Fibroblast of lung (primary cell): Measurements from ENCODE around the gene ERBB4. TPM values are rescaled to one million over a fixed set of nuclear protein-coding genes. Genes with fewer than 3 reads are reported as not detected.

Experiments used
- DNase-seq, 2 donors: peaks; one replicate each; pipeline versions ENCODE4 v3.0.0 to v3.0.0-alpha.2; 2010; ENCODE audit warnings: low read depth in 2 of 2
- H2AFZ ChIP-seq: 2 replicates; pipeline ENCODE4 v1.5.1; 2012; ENCODE audit warnings: low read length, control low read depth, inconsistent platforms
- H3K27ac ChIP-seq: 2 replicates; pipeline ENCODE4 v1.5.1; 2011; ENCODE audit warnings: low read length, control low read depth; ENCODE audit not compliant: insufficient read depth
- H3K27me3 ChIP-seq: 2 replicates; pipeline ENCODE4 v1.5.1; 2011; ENCODE audit warnings: mild to moderate bottlenecking, low read length; ENCODE audit not compliant: control insufficient read depth, insufficient read depth
- H3K36me3 ChIP-seq: 2 replicates; pipeline ENCODE4 v1.5.1; 2011; ENCODE audit warnings: low read length; ENCODE audit not compliant: control insufficient read depth, insufficient read depth
- H3K4me1 ChIP-seq: 2 replicates; pipeline ENCODE4 v1.5.1; 2011; ENCODE audit warnings: low read length; ENCODE audit not compliant: control insufficient read depth, insufficient read depth; ENCODE audit errors: extremely low read depth
- H3K4me2 ChIP-seq: 2 replicates; pipeline ENCODE4 v1.5.1; 2011; ENCODE audit warnings: low read length, control low read depth; ENCODE audit not compliant: insufficient read depth; ENCODE audit errors: extremely low read depth
- H3K4me3 ChIP-seq, 4 experiments: fragments of 200-600 bp in 1 of 4; sonication (generic) in 1 of 4; replicated peaks in 1 of 4; 2 replicates each; pipeline ENCODE4 v1.5.1; 2011 to 2016; ENCODE audit warnings: low read length in 4 of 4, low read depth in 3 of 4, mild to moderate bottlenecking in 3 of 4, control low read depth in 2 of 4, inconsistent platforms in 1 of 4, mixed read lengths in 1 of 4; ENCODE audit not compliant: insufficient read depth in 1 of 4; ENCODE audit errors: control extremely low read depth in 1 of 4
- H3K79me2 ChIP-seq: 2 replicates; pipeline ENCODE4 v1.5.1; 2012; ENCODE audit warnings: mild to moderate bottlenecking, low read length, inconsistent platforms; ENCODE audit not compliant: control insufficient read depth, insufficient read depth
- H3K9ac ChIP-seq: 2 replicates; pipeline ENCODE4 v1.5.1; 2011; ENCODE audit warnings: mild to moderate bottlenecking, low read length, control low read depth; ENCODE audit not compliant: insufficient read depth
- H3K9me3 ChIP-seq: 2 replicates; pipeline ENCODE4 v1.5.1; 2012; ENCODE audit warnings: low read depth, low read length; ENCODE audit not compliant: control insufficient read depth, insufficient read depth
- H4K20me1 ChIP-seq: 2 replicates; pipeline ENCODE4 v1.5.1; 2011; ENCODE audit warnings: low read length; ENCODE audit not compliant: control insufficient read depth, insufficient read depth; ENCODE audit errors: extremely low read depth
- EZH2 ChIP-seq: IDR thresholded peaks from 2 replicates; pipeline ENCODE4 v1.5.1; 2012; ENCODE audit warnings: low read length, control low read depth, mild to moderate bottlenecking; ENCODE audit errors: missing control alignments
- polyA plus RNA-seq, 2 donors: library from polyadenylated mRNA; depleted of rRNA in 1 of 2; stranded (reverse) in 1 of 2; unstranded in 1 of 2; fragments of >200 nt; gene quantifications; 2 replicates each; pipeline ENCODE4 v1.2.1, GENCODE V29; 2011 to 2012; ENCODE audit warnings: missing spikeins in 1 of 2
- total RNA-seq: library from RNA; depleted of rRNA; stranded (reverse); fragments of >200 nt; gene quantifications from 2 replicates; pipeline ENCODE4 v1.2.1, GENCODE V29; 2014
- TF ChIP-seq, protein P1 (sequence below), 2 donors: IDR thresholded peaks in 1 of 2; conservative IDR thresholded peaks in 1 of 2; 1 replicate in 1 of 2; 2 replicates in 1 of 2; pipeline ENCODE4 v1.5.1; 2011 to 2012; ENCODE audit warnings: low read length in 2 of 2, control low read depth in 1 of 2, inconsistent platforms in 1 of 2, low read depth in 1 of 2, mild to moderate bottlenecking in 1 of 2

Gene ERBB4
- total and polyA plus RNA-seq, 2 donors (not counting 1 experiment from before 2014, with no cell fraction given) = 0.08 to 0.17 TPM

DNA sequence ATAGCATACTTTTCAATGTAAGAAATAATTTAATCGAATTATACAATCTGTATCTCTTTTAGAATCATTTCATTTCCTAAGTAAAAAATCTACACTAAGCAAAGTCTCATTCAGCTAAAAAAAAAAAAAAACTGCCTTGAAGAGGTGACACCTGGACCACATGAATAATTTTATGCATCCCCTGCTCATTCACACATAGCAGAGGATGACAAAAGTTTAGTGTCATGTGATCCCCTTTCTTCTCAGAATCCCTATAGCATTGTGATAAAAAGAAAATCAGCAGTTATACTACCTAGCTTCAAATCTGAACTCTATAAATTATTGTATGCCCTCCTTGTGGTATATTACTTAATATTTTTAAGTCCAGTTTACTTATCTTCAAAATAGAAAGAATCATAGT lies 603.8 kb downstream of the ERBB4 start:
- no peaks in the 10 kb centered on the region for H3K36me3 ChIP-seq
- no peak overlapping the region for H3K4me3 ChIP-seq
- no peaks in the 10 kb centered on the region for H3K9me3 ChIP-seq
- H3K27ac ChIP-seq = no peak overlapping the region
- TF ChIP-seq, protein P1, sequence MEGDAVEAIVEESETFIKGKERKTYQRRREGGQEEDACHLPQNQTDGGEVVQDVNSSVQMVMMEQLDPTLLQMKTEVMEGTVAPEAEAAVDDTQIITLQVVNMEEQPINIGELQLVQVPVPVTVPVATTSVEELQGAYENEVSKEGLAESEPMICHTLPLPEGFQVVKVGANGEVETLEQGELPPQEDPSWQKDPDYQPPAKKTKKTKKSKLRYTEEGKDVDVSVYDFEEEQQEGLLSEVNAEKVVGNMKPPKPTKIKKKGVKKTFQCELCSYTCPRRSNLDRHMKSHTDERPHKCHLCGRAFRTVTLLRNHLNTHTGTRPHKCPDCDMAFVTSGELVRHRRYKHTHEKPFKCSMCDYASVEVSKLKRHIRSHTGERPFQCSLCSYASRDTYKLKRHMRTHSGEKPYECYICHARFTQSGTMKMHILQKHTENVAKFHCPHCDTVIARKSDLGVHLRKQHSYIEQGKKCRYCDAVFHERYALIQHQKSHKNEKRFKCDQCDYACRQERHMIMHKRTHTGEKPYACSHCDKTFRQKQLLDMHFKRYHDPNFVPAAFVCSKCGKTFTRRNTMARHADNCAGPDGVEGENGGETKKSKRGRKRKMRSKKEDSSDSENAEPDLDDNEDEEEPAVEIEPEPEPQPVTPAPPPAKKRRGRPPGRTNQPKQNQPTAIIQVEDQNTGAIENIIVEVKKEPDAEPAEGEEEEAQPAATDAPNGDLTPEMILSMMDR (conservative IDR thresholded peaks at IDR 0.05 in 1 of 2, IDR thresholded peaks at IDR 0.05 in 1 of 2; ENCODE audit: low read depth in 1 of 2, low read length in 2 of 2) = no peak
- TF ChIP-seq EZH2 = no peak
- H4K20me1 ChIP-seq = no peaks in the 10 kb centered on the region
- no peaks in the 10 kb centered on the region for H3K27me3 ChIP-seq
- no peak overlapping the region for H3K9ac ChIP-seq
- H3K79me2 ChIP-seq = no peaks in the 10 kb centered on the region
- DNase-seq = no peak
- no peaks in the 10 kb centered on the region for H3K4me1 ChIP-seq
- H3K4me2 ChIP-seq = no peak overlapping the region
- no peak overlapping the region for H2AFZ ChIP-seq

DNA sequence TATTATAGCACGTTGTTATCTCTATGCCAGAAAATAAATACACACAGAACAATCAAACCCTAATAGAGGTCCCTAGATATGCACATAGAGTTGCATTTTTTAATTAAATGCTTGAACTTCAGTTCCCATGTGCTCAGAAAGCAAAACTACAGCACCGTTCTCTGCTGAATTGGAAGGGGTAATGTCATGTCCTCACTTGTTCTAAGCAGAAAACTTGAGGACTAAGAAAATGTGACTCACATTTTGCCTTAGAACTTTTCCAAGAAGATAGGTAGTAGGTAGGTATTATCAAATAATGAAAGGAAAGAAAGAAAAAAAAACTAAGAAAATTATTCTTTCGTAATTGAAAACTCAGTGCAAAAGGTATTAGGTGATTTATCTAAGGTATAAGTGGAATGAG lies 607.3 kb downstream of the ERBB4 start:
- no peak overlapping the region for H3K9ac ChIP-seq
- TF ChIP-seq, protein P1 (conservative IDR thresholded peaks at IDR 0.05 in 1 of 2, IDR thresholded peaks at IDR 0.05 in 1 of 2; ENCODE audit: low read depth in 1 of 2, low read length in 2 of 2) = no peak
- no peak for TF ChIP-seq EZH2
- no peak overlapping the region for H3K27ac ChIP-seq
- H3K4me1 ChIP-seq = no peaks in the 10 kb centered on the region
- no peak for DNase-seq
- no peak overlapping the region for H2AFZ ChIP-seq
- H3K4me3 ChIP-seq = no peak overlapping the region
- no peak overlapping the region for H3K4me2 ChIP-seq
- no peaks in the 10 kb centered on the region for H3K27me3 ChIP-seq
- H3K79me2 ChIP-seq = no peaks in the 10 kb centered on the region
- no peaks in the 10 kb centered on the region for H4K20me1 ChIP-seq
- H3K9me3 ChIP-seq = no peaks in the 10 kb centered on the region
- H3K36me3 ChIP-seq = no peaks in the 10 kb centered on the region

- H3K4me1 ChIP-seq = no peaks in the 10 kb centered on the region
- H3K36me3 ChIP-seq = no peaks in the 10 kb centered on the region
- TF ChIP-seq, protein P1 (conservative IDR thresholded peaks at IDR 0.05 in 1 of 2, IDR thresholded peaks at IDR 0.05 in 1 of 2; ENCODE audit: low read depth in 1 of 2, low read length in 2 of 2) = no peak
- TF ChIP-seq EZH2 = no peak
- H3K27ac ChIP-seq = no peak overlapping the region
- H2AFZ ChIP-seq = no peak overlapping the region
- no peaks in the 10 kb centered on the region for H3K9me3 ChIP-seq
- no peaks in the 10 kb centered on the region for H3K27me3 ChIP-seq
- H3K79me2 ChIP-seq = no peaks in the 10 kb centered on the region
- H3K4me3 ChIP-seq = no peak overlapping the region
- H3K4me2 ChIP-seq = no peak overlapping the region
- H4K20me1 ChIP-seq = no peaks in the 10 kb centered on the region
- DNase-seq = peak in 1 of 2 donors; percentile 5
- no peak overlapping the region for H3K9ac ChIP-seq
These were observed 608.3 kb downstream of the ERBB4 start for GRCh38 chr2:211930331-211930730.
